ENCODE measurements around the gene EXD2.
"Not testable (repeated sequence)": the region's sequence is repeated elsewhere in the genome, so short reads cannot be mapped to it uniquely, and the experiment has no call there.

The EXD2 gene

DNA sequence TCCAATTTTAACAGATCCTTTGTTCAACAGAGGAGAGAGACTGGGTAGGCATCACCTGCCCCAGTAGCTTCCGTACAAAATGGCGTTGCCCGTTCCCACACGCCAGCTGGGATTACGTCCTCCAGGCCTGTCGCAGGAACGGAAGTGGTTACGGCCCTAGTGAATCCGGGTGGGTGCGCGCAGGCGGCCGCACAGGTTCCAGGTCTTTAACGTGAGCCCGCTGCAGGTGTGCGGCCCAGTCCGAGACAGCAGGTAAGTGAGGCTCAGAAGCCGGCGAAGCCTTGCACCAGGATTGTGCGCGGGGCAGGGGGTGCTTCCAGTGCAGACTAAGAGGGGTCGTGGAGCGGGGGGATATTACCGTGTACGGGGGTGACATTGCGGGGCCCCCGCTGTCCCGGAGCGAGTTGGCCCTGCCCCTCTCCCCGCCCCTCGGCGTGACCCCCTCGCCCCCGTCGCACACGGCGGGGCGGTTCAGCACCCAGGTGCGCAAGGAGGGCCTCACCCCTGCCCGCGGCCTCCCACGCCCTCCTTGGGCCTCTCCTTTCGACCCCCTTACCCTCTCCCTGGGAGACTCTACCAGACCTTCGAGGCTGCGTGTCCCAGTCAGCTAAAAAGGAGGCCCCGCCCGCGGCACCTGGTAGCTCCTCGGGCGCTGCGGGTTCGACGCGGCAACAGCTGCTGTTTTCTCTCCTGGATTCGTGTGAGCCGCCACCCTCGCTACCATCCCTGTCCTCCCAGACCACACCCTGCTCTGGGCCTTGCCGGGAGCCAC, at the start of gene EXD2:
EXD2 (plus strand) TSS at position 159 of the 772 bp plus-strand sequence. CDS start 17,973 bp downstream, outside the sequence.
- in situ Hi-C loops (cut with MboI; ENCODE audit: low sequenced_read_pairs), result no loop called here

- in situ Hi-C loops (cut with MboI; ENCODE audit: low sequenced_read_pairs), result no loop called here
These were observed 49.7 kb upstream of the EXD2 start for GRCh38 chr14:69141550-69141949.

- in situ Hi-C loops (cut with MboI; ENCODE audit: low sequenced_read_pairs), result no loop called here
These were observed 49.2 kb upstream of the EXD2 start for GRCh38 chr14:69142101-69142500.

GRCh38 chr14:69149461-69150244, 41.6 kb upstream of the EXD2 start:
- in situ Hi-C loops (cut with MboI; ENCODE audit: low sequenced_read_pairs), result no loop called here

- in situ Hi-C loops (cut with MboI; ENCODE audit: low sequenced_read_pairs), result no loop called here
These were observed 39.7 kb upstream of the EXD2 start for GRCh38 chr14:69151458-69152180.

GRCh38 chr14:69152181-69152901, 39.0 kb upstream of the EXD2 start:
- in situ Hi-C loops (cut with MboI; ENCODE audit: low sequenced_read_pairs), result no loop called here

DNA sequence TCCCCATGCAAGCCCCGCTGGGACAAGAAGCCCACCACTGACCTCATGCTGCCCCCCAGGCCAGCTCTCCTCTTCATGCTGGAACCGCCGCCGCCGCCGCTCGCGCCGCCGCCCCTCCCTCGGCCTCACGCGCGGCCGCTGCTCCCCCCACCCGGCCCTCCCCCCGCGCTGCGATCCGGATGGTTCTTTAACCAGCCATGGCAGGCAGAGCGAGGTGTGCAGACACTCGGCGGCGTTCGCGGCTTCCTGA, 38.5 kb upstream of the EXD2 start, which contains the start of gene DCAF5:
DCAF5 (minus strand) TSS at position 218 of the 250 bp plus-strand sequence; CDS start at position 77, 141 bp downstream.
- in situ Hi-C loops (cut with MboI; ENCODE audit: low sequenced_read_pairs), result no loop called here

DNA sequence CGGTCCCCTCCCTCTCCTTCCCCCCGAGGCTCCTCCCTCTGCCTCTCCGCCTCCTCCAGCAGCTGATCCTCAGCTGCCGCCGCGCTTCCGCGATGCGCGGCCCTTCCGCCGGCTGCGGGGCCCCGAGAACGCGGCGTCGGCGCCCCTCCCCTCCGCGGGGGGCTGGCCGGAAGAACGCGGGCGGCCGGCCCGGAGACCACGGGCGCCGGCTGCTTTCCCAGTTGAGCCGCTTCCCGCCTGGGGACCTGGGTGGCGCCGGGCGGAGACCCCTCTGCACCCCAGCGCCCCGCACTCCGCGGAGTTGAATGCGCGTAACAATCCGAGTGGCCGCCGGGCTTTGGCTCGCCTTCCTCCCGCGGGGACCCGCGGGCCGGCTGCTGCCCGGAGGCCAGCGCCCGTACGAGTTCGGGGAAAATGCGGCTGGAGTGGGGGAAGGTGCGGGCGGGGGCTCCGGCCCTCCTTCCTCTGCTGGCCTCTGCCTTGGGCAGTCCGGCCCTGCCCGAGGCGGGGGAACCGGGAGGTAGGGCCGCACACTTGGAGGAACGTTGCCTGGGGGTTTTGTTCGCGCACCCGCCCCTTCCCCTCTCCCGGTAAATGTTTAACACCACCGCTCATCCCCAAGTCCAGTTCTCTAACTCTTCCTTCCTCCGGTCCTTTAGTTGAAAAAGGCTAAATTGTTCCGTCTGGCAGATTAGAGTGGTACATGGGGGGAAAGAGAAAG, 38.0 kb upstream of the EXD2 start:
- in situ Hi-C loops (cut with MboI; ENCODE audit: low sequenced_read_pairs), result no loop called here

DNA sequence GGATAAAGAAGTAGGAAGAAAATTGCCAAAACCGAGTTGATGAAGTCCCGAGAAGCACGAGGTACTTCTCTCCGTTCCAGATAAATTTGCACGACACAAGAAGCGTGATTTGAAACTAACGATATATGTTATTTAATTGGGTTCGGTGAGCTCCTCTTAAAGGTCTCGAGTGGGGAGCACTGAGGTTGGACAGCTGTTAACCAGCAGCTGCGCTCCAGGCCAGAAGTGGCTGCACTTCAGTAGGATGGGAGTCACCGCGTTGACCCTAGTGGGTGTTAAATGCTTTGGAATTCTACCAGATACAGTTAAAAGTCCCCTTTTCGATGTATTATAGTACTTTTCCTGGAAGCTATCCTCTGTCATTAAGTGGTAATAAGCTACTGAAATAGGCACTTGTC, 37.4 kb upstream of the EXD2 start:
- in situ Hi-C loops (cut with MboI; ENCODE audit: low sequenced_read_pairs), result no loop called here

DNA sequence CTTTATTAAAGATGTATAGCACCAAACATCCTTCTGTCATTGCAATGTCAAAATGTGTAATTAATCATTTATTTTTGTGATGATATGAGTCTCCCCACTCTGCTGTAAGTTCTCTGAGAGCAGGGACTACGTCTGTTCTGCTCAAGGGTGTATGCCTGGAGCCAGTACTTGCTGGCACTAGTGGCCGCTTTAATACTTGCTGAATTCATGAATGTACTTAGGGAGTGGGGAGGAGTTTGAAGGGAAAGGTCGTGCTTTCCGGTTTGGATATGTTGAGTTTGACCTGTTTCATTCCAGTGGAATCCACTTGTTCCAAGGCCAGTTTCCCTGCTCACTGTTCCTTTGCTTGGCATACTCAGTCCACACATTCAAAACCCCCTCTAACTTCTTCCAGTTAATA, 36.5 kb upstream of the EXD2 start:
- in situ Hi-C loops (cut with MboI; ENCODE audit: low sequenced_read_pairs), result no loop called here

DNA sequence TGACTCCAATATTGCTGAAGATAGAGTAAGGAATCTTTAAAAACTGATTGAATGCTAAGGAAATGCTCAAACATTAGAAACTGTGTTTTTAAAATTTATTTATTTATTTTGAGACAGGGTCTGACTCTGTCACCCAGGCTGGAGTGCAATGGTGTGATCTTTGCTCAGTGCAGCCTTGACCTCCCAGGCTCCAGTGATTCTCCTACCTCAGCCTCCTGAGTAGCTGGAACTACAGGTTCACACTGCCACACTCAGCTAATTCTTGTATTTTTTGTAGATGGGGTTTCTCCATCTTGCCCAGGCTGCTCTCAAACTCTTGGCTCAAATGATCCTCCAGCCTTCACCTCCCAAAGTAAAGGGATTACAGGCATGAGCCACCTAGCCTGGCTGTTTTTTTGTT, 35.1 kb upstream of the EXD2 start:
- in situ Hi-C loops (cut with MboI; ENCODE audit: low sequenced_read_pairs), result no loop called here

DNA sequence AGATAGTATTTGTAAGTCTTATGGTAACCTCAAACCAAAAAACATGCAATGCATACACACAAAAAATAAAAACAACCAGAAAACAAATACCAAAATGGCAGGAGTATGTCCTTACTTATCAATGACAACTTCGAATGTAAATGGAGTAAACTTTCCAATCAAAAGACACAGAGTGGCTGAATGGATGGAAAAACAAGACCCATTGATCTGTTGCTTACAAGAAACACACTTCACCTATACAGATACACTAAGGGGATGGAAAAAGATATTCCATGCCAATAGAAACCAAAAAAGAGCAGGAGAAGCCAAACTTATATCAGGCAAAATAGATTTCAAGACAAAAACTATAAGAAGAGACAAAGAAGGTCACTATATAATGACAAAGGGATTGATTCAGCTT, 29.7 kb upstream of the EXD2 start:
- in situ Hi-C loops (cut with MboI; ENCODE audit: low sequenced_read_pairs), result no loop called here

GRCh38 chr14:69165787-69166186, 25.5 kb upstream of the EXD2 start:
- in situ Hi-C loops (cut with MboI; ENCODE audit: low sequenced_read_pairs), result not testable (repeated sequence)

- in situ Hi-C loops (cut with MboI; ENCODE audit: low sequenced_read_pairs), result no loop called here
These were observed 20.5 kb upstream of the EXD2 start for GRCh38 chr14:69170839-69171238.

DNA sequence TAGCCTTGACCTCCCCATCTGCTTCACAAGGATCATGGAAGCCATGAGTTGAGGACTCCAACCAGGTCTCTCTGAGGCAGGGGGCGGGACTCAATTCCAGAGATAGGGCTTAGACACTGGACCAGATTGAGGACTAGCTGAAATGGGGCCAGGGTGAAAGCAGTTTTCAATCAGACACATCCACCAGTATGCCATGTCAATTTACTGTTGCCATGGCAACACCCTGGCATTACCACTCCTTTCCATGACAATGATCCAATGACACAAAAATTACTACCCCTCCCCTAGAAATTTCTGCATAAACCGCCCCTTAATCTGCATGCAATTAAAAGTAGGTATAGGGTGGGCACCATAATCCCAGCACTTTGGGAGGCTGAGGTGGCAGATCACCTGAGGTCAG, 19.7 kb upstream of the EXD2 start:
- in situ Hi-C loops (cut with MboI; ENCODE audit: low sequenced_read_pairs), result no loop called here

DNA sequence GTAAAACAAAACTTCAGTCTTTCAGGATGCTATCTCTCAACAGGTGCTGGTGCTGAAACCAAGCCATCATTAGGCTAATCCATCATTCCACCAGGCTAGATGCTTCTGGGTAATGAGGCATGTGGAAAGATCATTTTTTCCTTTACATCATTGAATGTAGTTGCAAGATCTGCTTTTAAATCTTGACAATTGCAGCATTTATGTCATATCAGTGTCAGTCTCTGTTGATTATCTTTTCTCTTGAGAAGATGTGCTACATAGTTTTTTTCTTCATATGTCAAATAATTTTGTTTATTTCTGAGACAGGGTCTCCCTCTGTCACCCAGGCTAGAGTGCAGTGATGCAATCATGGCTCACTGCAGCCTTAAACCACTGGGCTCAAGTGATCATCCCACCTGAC, 16.2 kb upstream of the EXD2 start:
- in situ Hi-C loops (cut with MboI; ENCODE audit: low sequenced_read_pairs), result no loop called here

- in situ Hi-C loops (cut with MboI; ENCODE audit: low sequenced_read_pairs), result no loop called here
These were observed 9.8 kb upstream of the EXD2 start for GRCh38 chr14:69181491-69181890.

DNA sequence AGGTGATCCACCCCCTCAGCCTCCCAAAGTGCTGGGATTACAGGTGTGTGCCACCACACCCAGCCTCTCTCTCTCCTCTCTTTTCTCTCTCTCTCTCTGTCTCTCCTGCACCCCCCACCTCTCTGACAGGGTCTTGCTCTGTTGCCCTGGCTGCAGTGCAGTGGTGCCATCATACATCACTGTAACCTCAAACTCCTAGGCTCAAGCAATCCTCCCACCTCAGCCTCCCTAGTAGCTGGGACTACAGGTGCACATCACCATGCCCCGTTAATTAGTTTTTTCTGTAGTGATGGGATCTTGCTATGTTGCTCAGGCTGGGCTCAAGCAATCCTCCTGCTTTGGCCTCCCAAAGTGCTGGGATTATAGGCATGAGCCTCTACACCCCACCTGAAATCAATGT, 8.7 kb upstream of the EXD2 start:
- in situ Hi-C loops (cut with MboI; ENCODE audit: low sequenced_read_pairs), result not testable (repeated sequence)

DNA sequence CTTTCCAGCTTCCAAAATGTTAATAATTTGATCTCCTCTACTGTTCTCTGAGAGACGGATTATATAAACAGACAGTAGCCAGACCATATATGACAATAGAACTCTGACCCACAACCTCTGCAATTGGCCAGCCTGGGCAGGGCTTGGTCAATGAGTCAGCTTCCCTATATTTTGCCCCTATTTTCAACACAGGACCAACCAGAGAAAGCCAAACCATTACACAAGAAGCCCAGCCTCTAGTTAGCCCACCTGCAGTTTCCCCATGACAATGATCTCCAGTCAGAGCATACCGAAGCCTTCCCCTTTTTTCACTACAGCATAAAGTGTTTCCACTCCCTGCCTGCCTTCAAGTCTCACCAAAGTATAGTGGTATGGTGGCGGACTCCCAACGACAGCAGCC, 7.6 kb upstream of the EXD2 start:
- in situ Hi-C loops (cut with MboI; ENCODE audit: low sequenced_read_pairs), result no loop called here

DNA sequence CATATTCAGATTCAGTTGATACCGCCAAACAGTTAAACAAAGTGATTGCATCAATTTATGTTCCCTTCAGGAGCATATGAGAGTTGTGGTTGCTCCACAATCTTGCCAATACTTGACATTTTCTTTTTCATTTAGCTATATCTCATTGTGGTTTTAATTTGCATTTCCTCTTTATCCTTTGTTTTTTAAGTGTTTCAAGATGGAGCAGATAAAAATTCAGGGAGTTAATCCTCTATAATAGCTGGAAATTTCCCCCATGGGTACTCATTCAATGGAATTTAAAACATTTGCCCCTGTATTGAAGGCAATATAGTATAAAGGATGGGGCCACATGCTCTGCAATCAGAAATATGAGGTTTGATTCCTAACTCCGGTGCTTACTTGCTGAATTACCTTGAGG, 1.1 kb upstream of the EXD2 start:
- in situ Hi-C loops (cut with MboI; ENCODE audit: low sequenced_read_pairs), result no loop called here

GRCh38 chr14:69193721-69194120, 2.4 kb downstream of the EXD2 start:
- in situ Hi-C loops (cut with MboI; ENCODE audit: low sequenced_read_pairs), result no loop called here
